HG03060 (cell line): ENCODE results near the gene MLF2.
"Not testable (repeated sequence)": the region's sequence is repeated elsewhere in the genome, so short reads cannot be mapped to it uniquely, and the experiment has no call there.

ENCODE experiments used
- ATAC-seq: cut with Tn5 transposase; IDR thresholded peaks from one replicate; pipeline ENCODE4 v1.9.1; 2021; ENCODE audit warnings: low read depth, moderate number of reproducible peaks; ENCODE audit not compliant: unreplicated experiment

Gene MLF2

DNA sequence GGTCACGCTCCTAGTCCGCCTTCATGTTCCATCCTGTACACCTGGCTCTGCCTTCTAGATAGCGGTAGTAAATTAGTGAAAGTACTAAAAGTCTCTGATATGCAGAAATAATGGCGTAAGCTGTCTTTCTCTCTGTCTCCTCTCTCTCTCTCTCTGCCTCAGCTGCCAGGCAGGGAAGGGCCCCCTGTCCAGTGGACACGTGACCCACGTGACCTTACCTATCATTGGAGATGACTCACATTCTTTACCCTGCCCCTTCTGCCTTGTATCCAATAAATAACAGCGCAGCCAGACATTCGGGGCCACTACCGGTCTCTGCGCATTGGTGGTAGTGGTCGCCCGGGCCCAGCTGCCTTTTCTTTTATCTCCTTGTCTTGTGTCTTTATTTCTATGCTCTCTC, 10.9 kb downstream of the MLF2 start:
- not testable (repeated sequence) for ATAC-seq

GRCh38 chr12:6736754-6737153, 16.2 kb downstream of the MLF2 start:
- no peak for ATAC-seq

GRCh38 chr12:6735448-6736191, 17.3 kb downstream of the MLF2 start:
- no peak for ATAC-seq

- no peak for ATAC-seq
These were observed 18.2 kb downstream of the MLF2 start for GRCh38 chr12:6734506-6735387.

DNA sequence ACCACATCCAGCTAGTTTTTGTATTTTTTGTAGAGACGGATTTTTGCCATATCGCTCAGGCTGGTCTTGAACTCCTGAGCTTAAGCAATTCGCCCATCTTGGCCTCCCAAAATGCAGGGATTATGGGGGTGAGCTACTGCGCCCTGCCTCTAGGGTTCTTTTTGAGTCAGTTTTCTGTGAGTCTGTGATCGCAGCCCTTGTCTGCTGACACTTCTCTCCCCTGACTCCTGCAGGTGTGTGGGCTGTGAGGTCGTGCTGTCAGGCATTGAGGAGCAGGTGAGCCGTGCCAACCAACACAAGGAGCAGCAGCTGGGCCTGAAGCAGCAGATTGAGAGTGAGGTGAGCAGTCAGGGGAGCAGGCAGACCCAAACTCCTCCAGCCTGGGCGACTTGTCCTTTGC, 22.8 kb downstream of the MLF2 start:
- no peak for ATAC-seq

GRCh38 chr12:6729186-6729585, 23.8 kb downstream of the MLF2 start:
- no peak for ATAC-seq

- ATAC-seq, result no peak
These were observed 27.6 kb downstream of the MLF2 start for GRCh38 chr12:6725350-6725749.

GRCh38 chr12:6724409-6724797, 28.5 kb downstream of the MLF2 start:
- no peak for ATAC-seq

DNA sequence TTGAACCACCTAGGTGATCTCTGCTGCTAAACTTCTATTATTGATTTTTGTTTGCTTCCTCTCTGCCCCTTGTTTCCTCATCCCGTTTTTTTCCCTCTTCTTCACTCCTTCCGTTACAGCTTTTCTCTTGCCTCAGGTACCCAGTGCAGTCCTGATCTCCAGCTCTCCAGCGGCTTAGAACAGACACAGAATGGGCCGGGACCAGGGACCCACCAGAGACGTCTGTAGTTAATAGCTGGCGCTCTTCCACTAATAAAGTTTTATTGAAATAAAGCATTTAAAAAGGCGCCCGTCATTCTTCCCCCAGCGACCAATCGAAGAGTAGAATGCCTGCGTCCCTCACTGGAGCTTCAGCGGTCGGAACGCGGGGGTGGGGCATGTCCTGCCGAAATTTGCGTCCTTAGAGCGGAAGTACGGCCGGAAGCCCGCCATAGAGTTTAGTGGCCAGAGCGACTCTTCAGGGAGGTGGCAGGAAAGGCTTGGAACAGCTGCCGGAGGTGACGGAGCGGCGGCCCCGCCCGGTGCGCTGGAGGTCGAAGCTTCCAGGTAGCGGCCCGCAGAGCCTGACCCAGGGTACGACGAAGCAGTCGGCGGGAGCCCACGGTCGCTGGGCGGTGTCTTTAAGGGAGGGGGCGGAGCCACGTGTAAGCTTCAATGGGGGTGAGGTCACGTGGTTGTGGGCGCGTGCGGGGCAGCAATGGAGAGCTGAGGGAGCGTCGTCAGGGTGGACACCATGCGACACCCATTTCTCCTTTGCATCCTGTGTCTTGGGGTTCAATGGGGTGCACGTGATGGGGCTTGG, 29.1 kb downstream of the MLF2 start, which contains the start of gene COPS7A:
COPS7A (plus strand) TSS at position 440 of the 802 bp plus-strand sequence. CDS start 611 bp downstream, outside the sequence.
- peak; percentile 83 for ATAC-seq

DNA sequence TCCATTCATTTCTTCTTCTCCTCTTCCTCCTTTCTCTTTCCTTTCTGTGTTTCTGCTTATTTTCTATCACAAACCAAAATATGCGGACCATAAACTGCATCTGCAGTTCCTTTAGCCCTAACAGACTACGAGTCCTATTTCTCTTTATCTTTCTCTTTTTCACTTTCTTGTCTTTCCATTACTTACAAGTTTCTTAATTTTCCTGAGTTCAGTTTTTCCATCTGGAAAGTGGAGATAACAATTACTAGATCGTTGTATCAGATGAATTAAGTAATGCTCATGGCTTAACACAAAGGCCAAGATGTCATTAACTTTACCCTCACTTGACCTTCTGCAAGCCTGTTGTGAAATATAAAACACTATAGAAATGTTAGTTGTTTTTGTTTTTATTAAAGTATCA, 30.1 kb downstream of the MLF2 start:
- no peak for ATAC-seq

DNA sequence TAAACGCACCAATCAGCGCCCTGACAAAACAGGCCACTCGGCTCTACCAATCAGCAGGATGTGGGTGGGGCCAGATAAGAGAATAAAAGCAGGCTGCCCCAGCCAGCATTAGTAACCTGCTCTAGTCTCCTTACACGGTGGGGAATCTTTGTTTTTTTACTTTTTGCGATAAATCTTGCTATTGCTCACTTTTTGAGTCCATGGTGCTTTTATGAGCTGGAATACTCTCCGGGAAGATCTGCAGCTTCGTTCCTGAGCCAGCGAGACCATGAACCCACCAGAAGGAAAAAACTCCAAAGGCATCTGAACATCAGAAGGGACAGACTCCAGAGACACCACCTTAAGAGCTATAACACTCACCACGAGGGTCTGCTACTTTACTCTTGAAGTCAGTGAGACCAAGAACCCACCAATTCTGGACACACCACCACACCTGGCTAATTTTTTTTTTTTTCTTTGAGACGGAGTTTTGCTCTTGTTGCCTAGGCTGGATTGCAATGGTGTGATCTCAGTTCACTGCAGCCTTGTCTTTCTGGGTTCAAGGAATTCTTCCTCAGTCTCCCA, 36.0 kb downstream of the MLF2 start:
- ATAC-seq, result no peak

GRCh38 chr12:6716031-6716873, 36.7 kb downstream of the MLF2 start:
- ATAC-seq, result not testable (repeated sequence)

GRCh38 chr12:6708960-6709394, 44.0 kb downstream of the MLF2 start:
- no peak for ATAC-seq

- not testable (repeated sequence) for ATAC-seq
These were observed 44.6 kb downstream of the MLF2 start for GRCh38 chr12:6708351-6708750.

GRCh38 chr12:6703631-6704030, 49.3 kb downstream of the MLF2 start:
- no peak for ATAC-seq

- no peak for ATAC-seq
These were observed 51.7 kb downstream of the MLF2 start for GRCh38 chr12:6701078-6701768.

GRCh38 chr12:6700646-6701051, 52.3 kb downstream of the MLF2 start, which contains the start of gene PIANP:
Gene PIANP, minus strand, starts transcription at chr12:6700815. Its CDS starts 2,754 bp downstream, at chr12:6698061.
- no peak for ATAC-seq

DNA sequence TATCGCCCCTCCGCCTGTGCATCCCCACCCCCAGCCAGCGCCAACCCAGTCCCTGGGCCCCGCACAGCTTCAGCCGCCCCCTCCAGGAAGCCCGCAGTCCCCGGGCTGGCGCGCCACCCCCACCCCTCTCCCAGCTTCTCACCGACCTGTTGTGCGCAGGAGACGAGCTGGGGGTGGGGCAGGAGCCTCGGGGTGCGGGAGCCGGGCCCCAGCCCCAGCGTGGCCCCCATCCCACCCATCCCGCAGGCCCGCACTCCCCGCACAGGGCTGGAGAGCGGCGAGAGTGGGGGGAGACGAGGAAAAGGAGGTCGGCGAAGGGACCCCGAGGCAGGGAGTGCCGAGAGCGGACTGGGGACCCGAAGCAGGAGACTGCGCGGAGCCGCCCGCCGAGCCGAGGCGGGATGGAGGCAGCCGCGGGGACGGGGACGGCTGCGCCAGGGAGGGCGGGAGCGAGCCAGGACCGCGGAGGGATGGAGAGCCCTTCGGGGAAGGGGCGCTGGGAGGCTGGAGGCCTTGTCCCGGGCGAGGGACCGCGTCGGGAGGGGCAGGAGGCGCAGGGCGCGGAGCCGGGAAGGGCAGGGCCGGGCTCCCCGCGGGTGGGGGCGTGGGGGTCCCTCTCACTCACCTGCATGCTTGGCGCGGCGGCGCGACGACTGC, 52.8 kb downstream of the MLF2 start:
- ATAC-seq, result no peak
